Loucy (cell line): ENCODE measurements around the gene USP7.
"Not testable (repeated sequence)": the region's sequence is repeated elsewhere in the genome, so short reads cannot be mapped to it uniquely, and the experiment has no call there.

Source experiments
- H2AFZ ChIP-seq: fragments of 200-600 bp; sonication (generic); 2 replicates; pipeline ENCODE4 v1.6.0; 2016; ENCODE audit warnings: antibody characterized with exemption, mild to moderate bottlenecking, low read length, moderate library complexity
- H3F3A ChIP-seq: fragments of 200-600 bp; 2 replicates; pipeline ENCODE4 v1.6.0; 2016; ENCODE audit warnings: antibody characterized with exemption, low read depth, mild to moderate bottlenecking
- H3K27me3 ChIP-seq: fragments of 200-600 bp; sonication (generic); 2 replicates; pipeline ENCODE4 v1.6.1; 2014; ENCODE audit warnings: low read length, mild to moderate bottlenecking; ENCODE audit not compliant: insufficient read depth, poor library complexity, severe bottlenecking
- H3K36me3 ChIP-seq: fragments of 200-600 bp; sonication (generic); 2 replicates; pipeline ENCODE4 v1.6.1; 2016; ENCODE audit warnings: low read length; ENCODE audit not compliant: insufficient read depth
- H3K4me1 ChIP-seq: fragments of 200-600 bp; sonication (generic); 2 replicates; pipeline ENCODE4 v1.5.1; 2014; ENCODE audit warnings: low read length, mild to moderate bottlenecking; ENCODE audit not compliant: insufficient read depth, poor library complexity, severe bottlenecking
- H3K4me2 ChIP-seq: fragments of 200-600 bp; sonication (generic); 2 replicates; pipeline ENCODE4 v1.6.0; 2014; ENCODE audit warnings: antibody characterized with exemption, low read length, low read depth, mild to moderate bottlenecking; ENCODE audit not compliant: poor library complexity, severe bottlenecking
- H3K4me3 ChIP-seq: fragments of 200-600 bp; sonication (generic); 2 replicates; pipeline ENCODE4 v1.5.1; 2014; ENCODE audit warnings: low read length, mild to moderate bottlenecking, mixed read lengths; ENCODE audit not compliant: poor library complexity, severe bottlenecking
- H3K79me2 ChIP-seq: fragments of 200-600 bp; sonication (generic); 2 replicates; pipeline ENCODE4 v1.6.1; 2014; ENCODE audit warnings: low read length; ENCODE audit not compliant: insufficient read depth
- H3K9ac ChIP-seq: fragments of 200-600 bp; sonication (generic); 2 replicates; pipeline ENCODE4 v1.6.0; 2014; ENCODE audit warnings: mild to moderate bottlenecking, low read depth, low read length, moderate library complexity; ENCODE audit not compliant: poor library complexity, severe bottlenecking
- H3K9me2 ChIP-seq: fragments of 200-600 bp; sonication (generic); replicated peaks from 2 replicates; pipeline ENCODE4 v1.6.1; 2016; ENCODE audit warnings: low read depth, low read length, mixed read lengths
- H3K9me3 ChIP-seq: fragments of 200-600 bp; sonication (generic); 2 replicates; pipeline ENCODE4 v1.6.1; 2014; ENCODE audit warnings: mild to moderate bottlenecking, antibody characterized with exemption, low read length, low read depth; ENCODE audit not compliant: insufficient read depth
- H4K20me1 ChIP-seq: fragments of 200-600 bp; sonication (generic); 2 replicates; pipeline ENCODE4 v1.6.0; 2014; ENCODE audit warnings: antibody characterized with exemption, low read length, mild to moderate bottlenecking; ENCODE audit not compliant: insufficient read depth, poor library complexity, severe bottlenecking
- EZH2phosphoT487 ChIP-seq: fragments of 200-600 bp; IDR thresholded peaks from 2 replicates; pipeline ENCODE4 v1.6.1; 2018; ENCODE audit warnings: antibody characterized with exemption, mild to moderate bottlenecking, moderate library complexity, borderline replicate concordance
- TF ChIP-seq, protein P1 (sequence below): fragments of 200-600 bp; sonication (generic); conservative IDR thresholded peaks from 2 replicates; pipeline ENCODE4 v1.5.1; 2014; ENCODE audit warnings: mild to moderate bottlenecking, antibody characterized with exemption, low read length

USP7 gene

DNA sequence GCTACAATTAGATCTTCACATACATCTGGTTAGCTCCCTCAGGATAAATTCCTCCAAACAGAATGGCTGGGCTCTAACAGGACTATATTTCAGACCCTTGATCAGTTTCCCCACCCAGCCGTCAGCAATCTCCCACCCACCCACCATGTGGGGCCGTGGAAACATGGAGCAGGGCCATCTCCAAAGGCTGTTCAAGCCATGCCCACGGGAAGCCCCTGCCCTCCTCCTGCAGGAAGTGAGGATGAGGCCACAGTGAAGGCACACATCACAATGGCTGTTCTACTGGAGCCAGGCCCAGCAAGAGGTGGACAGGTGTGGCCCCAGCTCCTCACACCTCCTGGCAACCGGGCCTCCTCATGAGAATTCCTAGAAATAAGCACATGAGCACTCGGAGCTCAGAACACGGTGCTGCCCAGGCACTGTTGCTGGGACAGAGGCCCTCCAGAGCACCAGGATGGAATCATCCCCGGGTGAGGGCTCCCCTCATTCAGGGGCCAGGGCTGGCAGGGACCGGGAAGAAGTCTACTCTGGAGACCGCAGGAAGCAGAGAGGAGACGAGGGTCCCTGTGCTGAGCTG lies 81.6 kb downstream of the USP7 start, which contains the start of gene LITAFD:
LITAFD (plus strand) TSS at position 311 of the 577 bp plus-strand sequence. CDS start 2,005 bp downstream, outside the sequence.
- H3K4me2 ChIP-seq: no peak within 1 kb of the TSS
- no peaks in the 10 kb centered on the region for H3K4me1 ChIP-seq
- H4K20me1 ChIP-seq: no peaks in the 10 kb centered on the region
- H2AFZ ChIP-seq: no peak within 1 kb of the TSS
- H3K27me3 ChIP-seq: no peaks in the 10 kb centered on the region
- no peaks in the 10 kb centered on the region for H3K36me3 ChIP-seq
- no peak for TF ChIP-seq EZH2phosphoT487
- H3F3A ChIP-seq: no peaks in the 10 kb centered on the region
- H3K9ac ChIP-seq: no peak within 1 kb of the TSS
- no peaks in the 10 kb centered on the region for H3K9me2 ChIP-seq
- H3K79me2 ChIP-seq: no peaks in the 10 kb centered on the region
- no peak within 1 kb of the TSS for H3K4me3 ChIP-seq
- H3K9me3 ChIP-seq: no peaks in the 10 kb centered on the region

DNA sequence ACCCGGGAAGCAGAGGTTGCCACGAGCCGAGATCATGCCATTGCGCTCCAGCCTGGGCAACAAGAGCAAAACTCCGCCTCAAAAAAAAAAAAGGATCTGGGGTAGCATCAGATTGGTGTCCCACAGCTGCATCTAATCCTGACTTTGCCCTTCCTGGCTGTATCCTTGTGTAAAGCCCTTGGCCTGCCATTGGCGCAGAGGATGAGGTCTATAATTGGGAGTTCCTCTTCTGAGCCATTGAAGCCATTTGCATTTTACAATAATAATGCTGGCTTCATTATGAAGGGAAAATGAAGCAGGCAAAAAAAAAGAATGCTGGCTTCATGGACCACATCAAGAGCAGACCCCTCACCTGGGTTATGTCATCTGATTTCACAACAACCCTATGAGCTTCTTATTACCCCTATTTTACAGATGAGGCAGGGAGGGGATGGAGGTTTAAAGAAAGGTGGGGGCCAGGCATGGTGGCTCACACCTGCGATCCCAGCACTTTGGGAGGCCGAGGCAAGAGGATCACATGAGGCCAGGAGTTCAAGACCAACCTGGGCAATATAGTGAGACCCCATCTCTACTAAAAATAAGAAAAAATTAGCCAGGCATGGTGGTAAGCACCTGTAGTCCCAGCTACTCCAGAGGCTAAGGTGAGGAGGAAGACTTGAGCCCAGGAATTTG lies 82.7 kb downstream of the USP7 start:
- no peak overlapping the region for H3K9ac ChIP-seq

DNA sequence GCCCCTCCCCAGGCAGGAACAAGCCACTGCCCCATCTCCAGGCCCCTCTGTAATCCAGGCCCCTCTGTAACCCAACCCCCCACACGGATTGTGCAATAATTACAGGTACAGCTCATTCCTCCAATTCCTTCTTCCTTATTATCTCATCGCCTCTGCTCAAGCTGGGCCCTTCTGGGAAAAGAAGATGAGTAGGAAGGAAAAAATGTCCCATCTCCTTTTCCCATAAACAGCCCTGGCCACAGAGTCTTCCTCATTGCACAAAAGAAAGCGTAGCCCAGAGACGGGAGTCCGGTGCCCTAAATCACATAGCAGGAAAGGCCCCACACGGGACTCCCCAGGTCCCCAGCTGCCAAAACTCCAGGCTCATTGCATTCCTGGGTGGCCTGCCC lies 85.2 kb downstream of the USP7 start:
- H4K20me1 ChIP-seq: no peaks in the 10 kb centered on the region
- H3F3A ChIP-seq: no peaks in the 10 kb centered on the region
- no peaks in the 10 kb centered on the region for H3K36me3 ChIP-seq
- no peak overlapping the region for H3K4me3 ChIP-seq
- no peak for TF ChIP-seq EZH2phosphoT487
- H3K79me2 ChIP-seq: no peaks in the 10 kb centered on the region
- no peaks in the 10 kb centered on the region for H3K4me1 ChIP-seq
- H2AFZ ChIP-seq: no peak overlapping the region
- H3K27me3 ChIP-seq: no peaks in the 10 kb centered on the region
- no peak overlapping the region for H3K9ac ChIP-seq
- H3K9me2 ChIP-seq: no peaks in the 10 kb centered on the region
- no peaks in the 10 kb centered on the region for H3K9me3 ChIP-seq
- no peak overlapping the region for H3K4me2 ChIP-seq

More for the DNA sequence above, 82.7 kb downstream of the USP7 start:
- H2AFZ ChIP-seq: no peak overlapping the region
- no peaks in the 10 kb centered on the region for H3F3A ChIP-seq
- no peaks in the 10 kb centered on the region for H3K79me2 ChIP-seq
- no peaks in the 10 kb centered on the region for H3K9me2 ChIP-seq
- no peak overlapping the region for H3K4me2 ChIP-seq
- H4K20me1 ChIP-seq: no peaks in the 10 kb centered on the region
- H3K4me1 ChIP-seq: no peaks in the 10 kb centered on the region
- TF ChIP-seq, protein P1, sequence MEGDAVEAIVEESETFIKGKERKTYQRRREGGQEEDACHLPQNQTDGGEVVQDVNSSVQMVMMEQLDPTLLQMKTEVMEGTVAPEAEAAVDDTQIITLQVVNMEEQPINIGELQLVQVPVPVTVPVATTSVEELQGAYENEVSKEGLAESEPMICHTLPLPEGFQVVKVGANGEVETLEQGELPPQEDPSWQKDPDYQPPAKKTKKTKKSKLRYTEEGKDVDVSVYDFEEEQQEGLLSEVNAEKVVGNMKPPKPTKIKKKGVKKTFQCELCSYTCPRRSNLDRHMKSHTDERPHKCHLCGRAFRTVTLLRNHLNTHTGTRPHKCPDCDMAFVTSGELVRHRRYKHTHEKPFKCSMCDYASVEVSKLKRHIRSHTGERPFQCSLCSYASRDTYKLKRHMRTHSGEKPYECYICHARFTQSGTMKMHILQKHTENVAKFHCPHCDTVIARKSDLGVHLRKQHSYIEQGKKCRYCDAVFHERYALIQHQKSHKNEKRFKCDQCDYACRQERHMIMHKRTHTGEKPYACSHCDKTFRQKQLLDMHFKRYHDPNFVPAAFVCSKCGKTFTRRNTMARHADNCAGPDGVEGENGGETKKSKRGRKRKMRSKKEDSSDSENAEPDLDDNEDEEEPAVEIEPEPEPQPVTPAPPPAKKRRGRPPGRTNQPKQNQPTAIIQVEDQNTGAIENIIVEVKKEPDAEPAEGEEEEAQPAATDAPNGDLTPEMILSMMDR: no peak
- TF ChIP-seq EZH2phosphoT487: no peak
- no peaks in the 10 kb centered on the region for H3K36me3 ChIP-seq
- no peaks in the 10 kb centered on the region for H3K9me3 ChIP-seq
- H3K27me3 ChIP-seq: no peaks in the 10 kb centered on the region
- H3K4me3 ChIP-seq: no peak overlapping the region

DNA sequence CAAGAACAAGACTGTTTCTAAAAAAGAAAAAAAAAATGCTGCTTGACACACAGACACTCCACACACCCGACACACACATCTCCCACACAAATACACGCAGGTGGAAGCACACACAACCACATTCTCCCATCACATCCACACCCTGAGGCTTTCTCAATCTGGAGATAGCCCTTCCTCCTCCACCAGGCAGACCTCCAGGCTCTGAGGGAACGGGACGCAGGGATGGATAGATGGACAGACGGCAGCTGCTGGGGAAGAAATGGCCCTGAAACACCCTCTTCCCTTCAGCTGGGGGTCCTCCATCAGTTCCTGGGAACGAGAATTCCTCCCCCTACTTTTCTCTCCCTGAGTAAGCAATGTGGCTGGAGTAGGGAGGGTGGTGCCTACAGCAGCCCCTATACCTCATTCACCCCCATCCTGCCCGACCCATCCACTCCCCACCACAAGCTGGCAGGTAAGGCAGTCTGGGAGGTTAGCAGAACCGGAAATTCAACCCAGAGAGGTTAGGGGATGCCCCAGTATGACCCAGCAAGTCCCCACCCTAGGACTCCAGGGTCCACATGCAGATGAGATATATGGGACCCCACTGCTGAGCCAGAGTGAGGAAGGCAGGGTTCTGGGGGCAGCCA lies 85.7 kb downstream of the USP7 start:
- Histone ChIP-seq H3K36me3 (no peaks in the 10 kb centered on the region), H3K4me1 (no peaks in the 10 kb centered on the region), H3K4me2 (no peak overlapping the region), H2AFZ (no peak overlapping the region), H3K79me2 (no peaks in the 10 kb centered on the region), H3K9me3 (no peaks in the 10 kb centered on the region), H3F3A (no peaks in the 10 kb centered on the region), H4K20me1 (no peaks in the 10 kb centered on the region), H3K4me3 (no peak overlapping the region), H3K27me3 (no peaks in the 10 kb centered on the region), H3K9me2 (no peaks in the 10 kb centered on the region), H3K9ac (no peak overlapping the region)
- no peak for TF ChIP-seq EZH2phosphoT487
- TF ChIP-seq, protein P1: no peak

DNA sequence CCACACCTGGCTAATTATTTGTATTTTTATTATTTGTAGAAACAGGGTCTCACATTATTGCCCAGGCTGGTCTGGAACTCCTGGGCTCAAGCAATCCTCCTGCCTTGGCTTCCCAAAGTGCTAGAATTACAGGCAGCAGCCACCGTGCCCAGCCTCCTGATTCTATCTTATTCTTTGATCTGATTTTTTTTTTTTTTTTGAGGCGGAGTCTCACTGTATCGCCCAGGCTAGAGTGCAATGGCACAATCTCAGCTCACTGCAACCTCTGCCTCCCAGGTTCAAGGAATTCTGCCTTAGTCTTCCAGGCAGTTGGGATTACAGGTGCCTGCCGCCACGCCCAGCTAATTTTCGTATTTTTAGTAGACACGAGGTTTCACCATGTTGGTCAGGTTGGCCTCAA lies 88.4 kb downstream of the USP7 start:
- not testable (repeated sequence) for H4K20me1 ChIP-seq, H3K27me3 ChIP-seq, H3K9ac ChIP-seq, H3F3A ChIP-seq, H3K9me2 ChIP-seq, H3K9me3 ChIP-seq, H3K4me2 ChIP-seq, H3K36me3 ChIP-seq, H3K4me3 ChIP-seq, H3K79me2 ChIP-seq, H2AFZ ChIP-seq, H3K4me1 ChIP-seq
